LHCN-M2 (cell line): ENCODE results near the gene PKMYT1. TPM values are rescaled to one million over a fixed set of nuclear protein-coding genes. Genes with fewer than 3 reads are reported as not detected.
A peak's percentile ranks its signal among the peaks of the same experiment; 100 is the strongest.

Experiments used
- DNase-seq: peaks from one replicate; pipeline ENCODE4 v3.0.0-alpha.2; 2012; ENCODE audit warnings: low read depth
- total RNA-seq: library from RNA; depleted of rRNA; stranded (reverse); fragments of >200 nt; gene quantifications from 2 replicates; pipeline ENCODE4 v1.2.3, GENCODE V29; 2014

The PKMYT1 gene
- total RNA-seq, 1 experiment from 2014 or later: 73.1 TPM

DNA sequence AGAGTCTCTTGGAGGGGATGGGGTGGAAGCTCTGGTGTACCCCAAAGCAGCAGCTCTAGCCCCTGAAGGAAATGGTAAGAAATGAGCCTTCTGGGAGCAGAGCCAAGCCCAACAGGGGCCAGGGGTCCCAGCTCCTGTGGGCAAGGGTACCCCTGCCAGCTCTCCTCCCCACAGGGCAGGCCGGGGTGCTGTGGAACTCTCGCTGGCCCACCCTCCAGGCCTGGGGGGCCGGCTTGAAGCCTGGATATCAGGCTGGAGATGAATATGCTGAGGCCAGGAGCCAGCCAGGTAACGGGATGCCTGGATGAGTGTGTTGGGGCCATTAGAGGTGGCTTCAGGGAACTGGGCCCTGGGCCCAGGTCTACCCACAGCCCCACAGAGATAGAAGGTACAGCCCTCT is 20.3 kb upstream of the PKMYT1 start:
- no peak for DNase-seq

DNA sequence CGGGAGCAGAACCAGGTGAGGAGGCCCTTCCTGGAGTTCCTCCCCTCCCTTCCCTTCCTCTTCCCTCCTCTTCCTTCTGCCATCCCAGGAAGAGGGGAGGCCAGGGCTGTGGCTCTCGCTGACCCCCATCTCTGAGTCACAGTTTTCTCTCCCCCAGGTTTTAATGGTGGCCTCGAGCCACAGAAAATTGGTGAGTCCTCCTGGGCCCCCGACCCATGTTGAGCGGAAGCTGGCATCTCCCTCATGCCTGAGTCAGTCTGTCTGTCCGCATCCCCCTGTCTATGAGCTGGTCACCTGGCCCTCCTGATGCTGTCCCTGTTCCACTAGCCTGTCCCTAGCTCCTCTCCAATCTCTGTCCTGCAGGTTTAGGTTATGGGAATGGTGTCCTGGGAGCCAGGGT is 19.7 kb upstream of the PKMYT1 start:
- no peak for DNase-seq

DNA sequence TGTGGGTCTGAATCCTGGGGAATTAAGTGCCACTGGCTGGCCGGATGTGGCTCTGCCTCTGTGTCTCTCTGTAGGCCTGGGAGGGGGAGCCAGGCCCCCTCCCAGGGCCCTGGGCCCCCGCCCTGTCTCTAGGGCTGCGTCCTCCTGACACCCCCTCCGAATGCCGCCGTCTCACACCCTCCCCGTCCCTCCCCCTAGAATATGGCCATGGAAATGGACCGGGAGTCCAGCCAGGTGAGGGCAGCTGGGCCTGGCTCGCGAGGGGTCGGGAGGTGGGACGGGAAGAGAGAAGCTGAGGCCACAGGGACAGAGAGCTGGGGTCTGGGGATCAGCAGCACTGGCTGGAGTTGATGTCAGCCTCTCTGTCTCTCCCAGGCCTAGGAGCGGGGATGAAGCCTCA is 16.1 kb upstream of the PKMYT1 start:
- no peak for DNase-seq

DNA sequence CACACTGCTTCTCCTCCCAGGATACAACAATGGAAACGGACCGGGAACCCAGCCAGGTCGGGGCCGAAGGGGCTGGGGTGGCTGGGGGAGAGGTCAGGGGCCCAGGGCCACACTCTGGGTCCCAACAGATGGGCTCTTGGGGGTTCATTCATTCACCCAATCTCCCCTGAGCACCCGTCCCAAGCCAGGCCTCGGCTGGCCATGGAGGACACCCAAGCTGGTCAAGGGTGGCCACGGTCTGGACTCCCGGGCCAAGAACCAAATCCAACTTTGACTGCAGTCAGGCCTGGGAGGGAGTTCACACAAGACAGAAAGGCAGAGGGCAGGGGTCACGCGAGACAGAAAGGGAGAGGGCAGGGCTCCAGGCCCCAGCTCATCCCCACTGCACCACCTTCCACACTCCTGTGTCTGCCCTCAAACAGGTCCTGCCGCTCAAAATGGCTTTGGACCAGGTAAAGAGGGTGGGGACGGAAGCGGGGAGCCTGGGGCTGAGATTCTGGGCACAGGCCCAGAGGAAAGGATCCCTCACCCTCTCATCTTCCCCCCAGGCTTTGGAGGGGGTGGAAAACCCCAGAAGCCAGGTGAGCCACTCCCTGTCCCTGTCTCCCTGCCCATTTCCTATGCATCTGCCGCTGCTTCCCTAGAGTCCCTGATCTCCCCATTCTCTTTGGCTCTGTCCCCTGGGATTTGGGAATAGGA is 12.3 kb upstream of the PKMYT1 start:
- DNase-seq: no peak

DNA sequence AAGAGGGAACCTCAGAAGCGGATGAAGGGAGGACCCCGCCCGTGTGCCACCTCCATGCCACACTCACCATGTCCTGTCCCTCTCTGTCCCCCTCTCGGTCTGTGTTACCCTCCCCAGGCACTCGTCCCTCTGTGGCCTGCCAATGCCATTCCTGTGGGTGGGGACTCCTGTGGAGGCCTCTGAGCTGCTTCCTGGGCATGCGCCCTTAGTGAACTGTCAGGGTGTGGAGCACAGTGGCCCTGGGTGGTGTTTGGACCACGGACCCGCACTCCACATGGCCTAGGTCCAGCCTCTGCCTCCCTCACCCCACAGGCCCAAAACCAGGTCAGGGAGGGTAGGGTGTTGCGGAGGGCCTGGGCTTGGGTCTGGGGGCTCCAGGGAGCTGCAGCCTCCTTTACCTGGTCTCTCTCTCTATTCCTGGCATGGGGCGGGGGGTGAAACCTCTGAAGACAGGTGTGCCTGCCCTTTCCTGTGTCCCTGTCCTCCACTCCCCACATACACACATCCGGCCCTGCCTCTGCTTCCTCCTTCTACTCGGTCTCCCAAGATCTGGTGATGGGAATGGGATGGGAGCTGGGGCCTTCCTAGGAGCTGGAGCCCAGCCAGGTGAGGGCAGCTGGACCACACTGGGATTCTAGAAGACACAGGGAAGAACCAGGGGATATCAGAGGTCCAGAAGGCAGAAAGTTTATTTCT is 11.5 kb upstream of the PKMYT1 start:
- DNase-seq: no peak

DNA sequence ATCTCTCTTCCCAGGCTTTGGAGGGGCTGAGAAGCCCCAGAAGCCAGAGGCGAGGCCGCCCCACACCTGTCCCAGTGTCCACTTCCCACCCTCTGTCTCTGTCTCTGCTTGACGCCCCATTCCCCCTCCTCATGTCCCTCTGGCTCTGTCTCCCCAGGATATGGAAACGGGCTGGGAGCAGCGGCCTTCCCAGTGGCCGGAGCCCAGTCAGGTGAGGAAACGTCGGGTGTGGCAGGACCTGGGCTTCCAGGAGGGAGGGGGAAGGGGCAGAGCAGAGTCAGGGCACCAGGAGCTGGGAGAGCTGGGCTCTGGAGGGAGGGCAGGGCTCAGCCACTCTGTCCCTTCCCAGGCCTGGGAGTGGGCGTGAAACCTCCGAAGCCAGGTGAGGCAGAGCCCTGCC is 10.6 kb upstream of the PKMYT1 start:
- DNase-seq: no peak

DNA sequence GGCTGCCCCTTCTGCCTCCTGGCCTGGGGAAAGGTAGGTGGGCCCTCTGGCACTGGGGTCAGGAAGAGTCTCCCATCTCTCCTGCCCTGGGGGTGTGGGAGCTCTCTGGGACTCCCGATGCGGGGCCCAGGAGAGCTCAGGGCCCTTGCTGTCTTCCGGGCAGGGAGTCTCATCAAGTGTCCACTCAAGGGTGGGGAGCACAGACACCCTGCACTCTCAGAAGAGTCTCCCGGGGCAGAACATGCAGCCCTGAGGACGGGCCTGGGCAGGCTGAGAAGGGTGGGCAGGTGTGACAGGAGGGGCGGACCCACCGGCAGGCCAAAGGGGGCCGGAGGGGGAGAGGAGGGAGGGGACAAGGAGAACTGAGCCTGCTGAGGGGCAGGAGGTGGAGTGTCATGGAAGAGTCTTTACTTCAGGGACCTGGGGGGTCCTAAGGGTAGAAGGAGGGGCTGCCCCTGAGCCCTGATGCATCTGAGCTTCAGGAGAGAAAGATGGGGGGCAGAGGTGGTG is 8.4 kb upstream of the PKMYT1 start:
- DNase-seq: no peak

DNA sequence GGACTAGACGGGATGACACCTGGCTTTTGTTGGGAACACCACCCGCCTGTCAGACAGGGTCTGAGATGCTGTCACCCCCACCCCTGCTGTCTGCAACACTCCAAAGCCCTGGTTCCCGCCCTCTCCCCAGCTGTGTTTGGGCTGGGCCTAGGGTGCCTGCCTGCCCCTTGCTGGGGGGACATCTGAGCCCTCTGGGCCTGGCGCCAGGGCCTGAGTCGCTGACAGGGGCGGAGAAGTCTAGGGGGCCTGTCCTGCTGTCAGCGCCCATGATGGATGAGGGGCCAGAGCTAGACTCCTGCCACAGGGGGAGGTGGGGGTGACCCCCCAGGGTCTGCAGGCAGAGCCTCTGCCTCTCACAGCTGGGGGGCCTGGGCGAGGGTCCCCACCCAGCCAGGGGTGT is 7.6 kb upstream of the PKMYT1 start:
- peak; percentile 53 for DNase-seq

DNA sequence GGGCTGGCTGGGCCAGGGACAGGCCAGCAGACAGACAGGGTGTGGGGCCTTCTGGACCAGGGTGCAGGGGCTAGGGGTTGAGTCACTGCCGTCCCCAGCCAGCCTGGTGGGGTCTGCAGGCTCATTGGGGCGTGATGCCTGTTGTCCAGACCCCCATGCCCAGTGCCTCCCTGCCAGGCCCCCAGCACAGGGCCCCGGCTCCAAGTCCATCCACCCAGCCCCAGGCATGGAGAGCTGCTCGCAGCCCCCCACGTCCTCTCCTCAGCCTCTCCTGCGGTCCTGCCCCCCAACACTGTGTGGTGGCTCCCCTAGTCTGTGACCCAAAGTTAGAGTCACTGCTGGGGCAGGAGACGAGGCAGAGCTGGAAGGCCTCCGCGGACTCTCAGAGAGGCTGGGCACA is 7.0 kb upstream of the PKMYT1 start:
- no peak for DNase-seq

DNA sequence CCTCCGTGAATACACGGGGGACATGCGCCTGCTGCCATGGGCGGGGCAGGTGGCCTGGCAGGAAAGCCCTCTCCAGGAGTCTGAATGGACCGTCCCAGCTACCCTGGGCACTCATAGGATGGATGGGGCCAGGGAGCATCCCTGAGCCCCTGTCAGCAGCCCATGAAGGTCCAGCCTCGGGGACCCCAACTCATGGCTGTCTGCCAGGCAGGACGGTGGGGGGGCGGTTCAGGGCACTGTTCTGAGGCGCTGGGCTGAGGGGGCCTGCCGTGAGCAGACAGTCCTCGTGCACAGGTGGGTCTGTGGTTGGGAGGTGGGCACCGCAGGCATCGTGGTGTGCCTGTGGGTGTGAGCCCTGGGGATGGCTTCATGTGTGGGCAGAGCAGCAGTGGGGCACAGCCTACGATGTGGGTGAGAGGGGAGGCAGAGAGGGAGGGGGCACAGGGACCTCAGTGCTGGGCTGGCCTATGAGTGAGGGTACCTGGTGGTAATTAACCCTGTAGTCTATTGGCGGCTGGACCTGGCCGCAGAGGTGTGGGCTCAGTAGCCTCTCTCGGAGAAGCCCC is 6.5 kb upstream of the PKMYT1 start:
- DNase-seq: no peak

DNA sequence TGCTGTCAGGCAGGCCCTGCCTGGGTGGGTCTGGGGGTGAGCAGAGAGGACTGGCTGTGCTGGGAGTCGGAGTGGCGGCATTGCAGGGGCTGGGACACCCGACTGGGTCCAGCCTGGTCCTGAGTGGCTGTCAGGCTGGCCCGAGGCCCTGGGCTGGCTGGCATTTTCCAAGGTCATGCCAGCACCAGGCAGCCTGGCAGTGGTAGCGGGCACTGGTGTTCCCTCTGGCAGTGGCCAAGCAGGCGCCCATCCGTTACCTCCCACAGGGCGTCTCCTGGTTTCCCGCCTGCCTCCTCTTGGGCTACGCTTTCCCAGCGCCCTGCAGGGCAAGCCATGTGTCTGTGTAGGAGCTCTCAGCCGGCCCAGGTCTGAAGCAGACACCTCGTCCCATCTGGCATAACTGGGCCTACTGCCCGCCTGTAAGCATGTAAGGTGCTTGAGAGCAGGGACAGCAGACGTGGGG is 5.7 kb upstream of the PKMYT1 start:
- no peak for DNase-seq

DNA sequence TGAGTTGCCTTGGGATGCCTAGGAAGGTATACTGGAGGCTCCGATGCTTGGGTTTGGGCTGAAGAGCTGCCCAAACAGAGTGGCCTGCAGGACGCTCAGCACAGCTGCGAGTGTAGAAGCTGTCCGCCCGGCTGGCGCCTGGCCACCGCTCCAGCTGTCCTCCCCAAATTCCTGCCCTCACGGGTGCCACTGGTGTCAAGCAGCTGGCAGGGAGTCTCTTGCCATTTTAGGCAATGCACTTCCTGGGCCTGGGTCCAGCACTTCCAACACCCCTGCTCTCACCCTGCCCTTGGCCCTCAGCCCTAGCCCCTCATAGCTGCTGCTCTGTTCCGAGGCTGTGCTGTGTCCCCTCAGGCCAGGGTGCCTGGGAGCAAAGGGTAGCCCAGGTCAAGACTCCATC is 5.2 kb upstream of the PKMYT1 start:
- DNase-seq: peak; percentile 76

DNA sequence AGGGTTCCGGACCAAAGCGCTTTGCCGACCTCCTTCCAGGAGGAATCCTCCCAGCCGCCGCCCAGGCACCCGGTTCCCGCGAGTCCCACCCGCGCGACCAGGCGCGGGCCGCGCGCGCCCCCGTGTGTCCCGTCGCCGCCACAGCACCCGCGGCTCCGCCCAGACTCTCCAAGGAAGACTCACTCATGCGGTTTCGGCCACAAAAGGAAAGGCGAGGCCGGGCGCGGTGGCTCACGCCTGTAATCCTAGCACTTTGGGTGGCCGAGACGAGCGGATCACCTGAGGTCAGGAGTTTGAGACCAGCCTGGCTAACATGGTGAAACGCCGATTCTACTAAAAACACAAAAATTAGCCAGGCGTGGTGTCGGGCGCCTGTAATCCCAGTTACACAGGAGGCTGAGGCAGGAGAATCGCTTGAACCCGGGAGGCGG is 3.5 kb upstream of the PKMYT1 start:
- DNase-seq: peak; percentile 81

DNA sequence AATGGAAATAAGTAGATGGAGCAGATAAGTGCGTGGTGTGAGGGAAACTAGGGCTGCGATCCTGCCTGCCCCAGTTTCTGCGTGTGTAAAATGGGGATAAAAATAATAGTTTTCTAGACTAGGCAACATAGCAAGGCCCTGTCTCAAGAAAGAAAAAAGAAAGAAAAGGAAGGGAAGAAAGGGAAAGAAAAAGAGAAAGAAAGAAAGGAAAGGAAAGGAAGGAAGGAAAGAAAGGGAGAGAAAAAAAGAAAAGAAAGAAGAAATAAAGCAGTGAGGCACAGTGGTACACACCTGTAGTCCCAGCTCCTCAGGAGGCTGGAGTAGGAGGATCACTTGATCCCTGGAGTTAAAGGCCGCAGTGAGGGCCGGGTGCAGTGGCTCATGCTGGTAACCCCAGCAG is 2.2 kb upstream of the PKMYT1 start:
- no peak for DNase-seq

DNA sequence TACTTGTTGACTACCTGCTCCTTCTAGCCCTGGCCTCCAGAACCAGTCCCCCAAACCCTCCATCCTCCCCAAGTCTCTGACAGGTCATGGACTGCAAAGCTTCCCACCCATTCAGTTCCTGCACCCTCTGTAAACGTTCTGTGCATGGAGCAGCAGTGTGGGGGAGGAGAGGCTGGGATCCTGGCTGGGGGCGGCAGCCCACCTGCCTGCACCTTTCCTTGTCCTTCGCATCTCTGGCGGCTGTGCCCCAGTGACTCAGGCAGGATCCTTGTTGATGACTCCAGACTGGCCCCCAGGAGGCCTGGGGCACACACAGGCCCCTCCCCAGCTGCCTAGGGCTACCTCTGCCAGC is 1.6 kb upstream of the PKMYT1 start:
- DNase-seq: no peak

DNA sequence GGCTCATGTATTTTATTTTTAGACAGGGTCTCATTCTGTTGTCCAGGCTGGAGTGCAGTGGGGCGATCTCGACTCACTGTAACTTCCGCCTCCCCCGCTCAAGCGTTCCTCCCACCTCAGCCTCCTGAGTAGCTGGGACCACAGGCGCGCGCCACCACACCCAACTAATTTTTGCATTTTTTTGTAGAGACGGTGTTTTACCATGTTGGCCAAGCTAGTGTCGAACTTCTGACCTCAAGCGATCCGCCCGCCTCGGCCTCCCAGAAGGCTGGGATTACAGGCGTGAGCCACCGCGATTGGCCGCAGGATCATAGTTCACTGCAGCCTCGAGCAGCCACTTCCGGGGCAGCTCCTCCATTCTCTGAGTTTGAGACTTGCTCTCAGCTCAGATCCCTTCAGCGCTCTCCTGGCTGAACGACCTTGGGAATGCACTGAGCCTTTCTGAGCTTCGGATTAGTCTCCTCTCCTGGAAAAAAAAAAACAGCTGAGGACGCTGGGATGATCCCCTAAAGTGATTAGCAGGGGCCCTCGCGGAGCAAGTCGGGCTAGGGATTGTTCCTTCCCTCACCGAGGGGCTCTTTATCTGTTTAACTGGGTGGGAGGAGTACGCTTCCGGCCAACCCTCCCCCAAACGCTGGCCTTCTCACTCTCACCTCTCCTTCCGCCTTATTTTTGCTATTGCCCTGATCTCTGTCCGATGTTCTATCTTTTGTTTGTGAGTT is 1.1 kb upstream of the PKMYT1 start:
- DNase-seq: no peak

DNA sequence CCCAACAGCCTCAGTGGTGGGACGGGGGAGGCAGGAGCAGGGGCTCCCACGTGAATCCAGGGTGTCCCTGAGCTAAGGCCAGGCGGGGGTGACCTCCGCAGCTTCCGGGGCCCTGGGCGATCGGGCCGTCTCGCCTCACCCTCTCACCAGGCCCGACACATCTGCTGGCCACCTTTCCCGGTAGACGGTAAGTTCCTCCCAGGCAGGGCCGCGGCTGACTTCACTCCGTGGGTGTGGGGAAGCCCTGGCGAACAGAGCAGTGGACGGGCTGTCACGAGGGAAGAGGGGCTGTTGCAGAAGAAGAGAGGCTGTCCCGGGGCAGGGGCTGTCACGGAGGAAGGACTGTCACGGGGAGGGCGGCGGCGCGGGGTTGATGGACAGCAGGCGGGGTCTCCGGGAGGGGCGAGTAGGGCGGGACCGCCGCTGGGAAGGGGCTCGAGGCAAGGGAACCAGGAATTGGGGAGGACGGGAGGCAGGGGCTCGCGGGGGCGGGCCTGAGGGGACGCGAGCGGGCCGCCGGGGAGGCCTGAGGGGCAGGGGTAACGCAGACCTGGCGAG is 498 bp downstream of the PKMYT1 start:
- DNase-seq: no peak

DNA sequence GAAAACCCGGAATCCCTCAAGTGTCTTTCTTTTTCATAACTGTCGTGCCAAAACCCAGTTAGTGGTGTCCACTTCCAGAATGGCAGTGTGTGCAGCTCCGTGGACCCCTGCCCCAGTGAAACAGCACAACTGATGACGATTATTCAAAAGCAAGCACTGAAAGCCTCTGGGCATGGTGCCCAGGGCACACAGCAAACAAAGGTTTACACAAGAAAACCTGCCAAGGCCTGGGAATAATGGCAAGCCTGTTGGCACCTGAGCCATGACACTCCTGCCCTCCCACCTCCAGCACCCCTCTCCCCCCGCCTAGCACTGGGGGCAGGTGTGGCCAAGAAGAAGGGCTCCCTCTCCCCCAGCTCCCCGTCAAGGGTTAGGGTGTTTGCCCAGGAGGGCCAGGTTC is 2.8 kb downstream of the PKMYT1 start:
- DNase-seq: no peak

DNA sequence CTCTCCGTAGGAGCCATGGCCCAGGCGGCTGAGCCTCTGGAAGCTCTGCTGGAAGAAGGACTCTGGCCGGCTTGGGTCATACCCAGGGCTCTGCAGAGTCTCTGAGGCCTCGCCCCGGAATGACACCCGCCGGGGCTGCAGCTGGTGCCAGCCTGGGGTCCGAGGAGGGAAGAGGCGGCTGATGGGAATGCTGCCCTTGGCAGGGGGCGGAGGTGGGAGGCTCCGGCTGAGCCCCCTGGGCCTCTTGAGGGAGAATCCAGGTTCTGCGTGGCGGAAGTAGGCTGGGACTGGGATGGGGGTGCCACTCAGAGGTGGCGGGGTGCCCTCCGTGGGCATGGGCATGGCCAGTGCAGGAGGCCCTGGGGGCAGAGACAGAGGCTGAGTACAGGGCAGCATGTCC is 3.6 kb downstream of the PKMYT1 start:
- DNase-seq: no peak

DNA sequence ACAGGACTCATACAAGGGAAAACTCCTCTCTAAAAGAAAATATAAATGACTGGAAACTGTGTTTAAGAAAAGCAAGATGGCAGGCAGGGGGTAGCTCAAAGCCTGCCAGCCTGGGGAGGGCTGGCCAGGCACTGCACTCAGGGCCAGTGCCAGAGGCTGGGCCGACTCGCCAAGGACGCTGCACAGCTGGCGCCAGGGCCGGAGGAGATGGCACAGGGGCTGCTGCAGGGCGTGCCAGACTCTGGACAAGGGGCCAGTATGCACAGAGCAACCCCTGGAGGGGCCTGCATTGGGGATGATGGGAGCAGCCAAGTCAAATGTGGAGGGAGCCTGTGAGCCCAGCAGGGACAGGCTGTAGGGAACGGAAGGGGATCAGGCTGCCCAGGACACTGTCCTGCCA is 4.0 kb downstream of the PKMYT1 start:
- no peak for DNase-seq

DNA sequence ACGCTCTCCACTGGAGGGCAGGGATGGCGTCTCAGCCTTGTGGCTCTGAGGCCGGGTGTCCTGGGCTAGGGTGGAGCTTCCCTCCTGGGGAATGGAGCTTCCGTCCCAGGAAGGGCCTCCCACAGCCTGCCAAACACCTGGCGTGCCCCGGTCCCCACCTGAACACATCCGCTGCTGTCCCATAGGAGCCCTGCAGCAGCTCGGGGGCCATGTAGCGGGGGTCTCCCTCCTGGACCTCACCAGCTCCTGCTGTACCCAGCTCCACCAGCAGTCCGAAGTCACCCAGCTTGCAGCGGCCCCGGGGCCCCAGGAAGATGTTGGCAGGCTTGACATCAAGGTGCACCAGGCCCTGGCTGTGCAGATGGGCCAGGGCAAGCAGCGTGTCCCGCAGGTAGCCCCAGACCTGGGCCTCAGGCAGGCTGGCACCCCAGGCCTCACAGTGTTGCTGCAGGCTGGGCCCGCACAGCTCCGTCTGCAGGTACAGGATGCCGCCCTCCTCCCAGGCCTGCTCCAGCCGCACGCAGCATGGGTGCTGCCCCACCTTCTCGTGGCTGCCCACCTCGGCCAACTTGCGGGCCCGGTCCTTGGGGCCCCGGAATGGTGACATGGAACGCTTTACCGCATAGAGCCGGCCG is 5.0 kb downstream of the PKMYT1 start:
- DNase-seq: no peak
